HEK293 (cell line): ENCODE data around the gene CTCF.

Experiments used
- BCL6B ChIP-seq: fragments of 450-650 bp; formaldehyde crosslinking; IDR thresholded peaks from 2 replicates; pipeline ENCODE4 v1.5.1; 2017; ENCODE audit warnings: missing biosample characterization, missing genetic modification characterization
- GFI1B ChIP-seq: fragments of 450-650 bp; formaldehyde crosslinking; IDR thresholded peaks from 2 replicates; pipeline ENCODE4 v1.5.1; 2016; ENCODE audit warnings: missing biosample characterization, missing genetic modification characterization
- GLI2 ChIP-seq: fragments of 450-650 bp; formaldehyde crosslinking; IDR thresholded peaks from 2 replicates; pipeline ENCODE4; 2017; ENCODE audit warnings: missing biosample characterization, missing genetic modification characterization, low read depth, borderline replicate concordance
- MZF1 ChIP-seq: fragments of 450-650 bp; formaldehyde crosslinking; IDR thresholded peaks from 2 replicates; pipeline ENCODE4 v1.5.1; 2017; ENCODE audit warnings: missing biosample characterization, missing genetic modification characterization, borderline replicate concordance
- SALL2 ChIP-seq: fragments of 450-650 bp; formaldehyde crosslinking; IDR thresholded peaks from 2 replicates; pipeline ENCODE4 v1.5.0; 2017; ENCODE audit warnings: missing biosample characterization, mild to moderate bottlenecking, missing genetic modification characterization, borderline replicate concordance
- SCRT2 ChIP-seq: fragments of 450-650 bp; formaldehyde crosslinking; IDR thresholded peaks from 2 replicates; pipeline ENCODE4 v1.5.1; 2016; ENCODE audit warnings: missing biosample characterization, missing genetic modification characterization
- ZBTB20 ChIP-seq: fragments of 450-650 bp; formaldehyde crosslinking; IDR thresholded peaks from 2 replicates; pipeline ENCODE4 v1.5.1; 2016; ENCODE audit warnings: missing biosample characterization, missing genetic modification characterization
- ZNF169 ChIP-seq: fragments of 450-650 bp; formaldehyde crosslinking; IDR thresholded peaks from 2 replicates; pipeline ENCODE4 v1.5.1; 2016; ENCODE audit warnings: missing biosample characterization, missing genetic modification characterization
- ZNF19 ChIP-seq: fragments of 450-650 bp; formaldehyde crosslinking; IDR thresholded peaks from 2 replicates; pipeline ENCODE4; 2016; ENCODE audit warnings: missing biosample characterization, missing genetic modification characterization, low read depth
- ZNF2 ChIP-seq: fragments of 450-650 bp; formaldehyde crosslinking; IDR thresholded peaks from 2 replicates; pipeline ENCODE4 v1.5.1; 2016; ENCODE audit warnings: missing biosample characterization, missing genetic modification characterization
- ZNF280C ChIP-seq: fragments of 450-650 bp; formaldehyde crosslinking; IDR thresholded peaks from 2 replicates; pipeline ENCODE4 v1.5.1; 2016; ENCODE audit warnings: missing biosample characterization, missing genetic modification characterization
- ZNF280D ChIP-seq: fragments of 450-650 bp; formaldehyde crosslinking; IDR thresholded peaks from 2 replicates; pipeline ENCODE4 v1.5.1; 2016; ENCODE audit warnings: missing biosample characterization, missing genetic modification characterization
- ZNF350 ChIP-seq: fragments of 450-650 bp; formaldehyde crosslinking; IDR thresholded peaks from 2 replicates; pipeline ENCODE4 v1.5.0; 2017; ENCODE audit warnings: missing biosample characterization, mild to moderate bottlenecking, missing genetic modification characterization
- ZNF391 ChIP-seq: fragments of 450-650 bp; formaldehyde crosslinking; IDR thresholded peaks from 2 replicates; pipeline ENCODE4 v1.5.1; 2016; ENCODE audit warnings: low read depth, missing biosample characterization, missing genetic modification characterization, borderline replicate concordance
- ZNF404 ChIP-seq: fragments of 450-650 bp; formaldehyde crosslinking; IDR thresholded peaks from 2 replicates; pipeline ENCODE4 v1.5.1; 2017; ENCODE audit warnings: missing biosample characterization, missing genetic modification characterization
- ZNF548 ChIP-seq: fragments of 450-650 bp; formaldehyde crosslinking; IDR thresholded peaks from 2 replicates; pipeline ENCODE4 v1.5.1; 2016; ENCODE audit warnings: missing biosample characterization, missing genetic modification characterization
- ZNF561 ChIP-seq: fragments of 450-650 bp; IDR thresholded peaks from 2 replicates; pipeline ENCODE4 v1.5.1; 2018; ENCODE audit warnings: missing biosample characterization, missing genetic modification characterization, borderline replicate concordance
- ZNF571 ChIP-seq: fragments of 450-650 bp; formaldehyde crosslinking; IDR thresholded peaks from 2 replicates; pipeline ENCODE4 v1.5.0; 2017; ENCODE audit warnings: missing biosample characterization, missing genetic modification characterization
- ZNF580 ChIP-seq: fragments of 450-650 bp; formaldehyde crosslinking; IDR thresholded peaks from 2 replicates; pipeline ENCODE4 v1.5.1; 2016; ENCODE audit warnings: missing biosample characterization, missing genetic modification characterization
- ZNF624 ChIP-seq: fragments of 450-650 bp; formaldehyde crosslinking; IDR thresholded peaks from 2 replicates; pipeline ENCODE4 v1.5.1; 2017; ENCODE audit warnings: missing biosample characterization, missing genetic modification characterization
- ZNF626 ChIP-seq: fragments of 450-650 bp; sonication (Bioruptor Pico); formaldehyde crosslinking; IDR thresholded peaks from 2 replicates; pipeline ENCODE4 v1.5.1; 2018; ENCODE audit warnings: missing biosample characterization, missing genetic modification characterization, inconsistent platforms
- ZNF654 ChIP-seq: fragments of 450-650 bp; formaldehyde crosslinking; IDR thresholded peaks from 2 replicates; pipeline ENCODE4 v1.5.1; 2016; ENCODE audit warnings: low read depth, missing biosample characterization, missing genetic modification characterization
- ZNF777 ChIP-seq: fragments of 450-650 bp; formaldehyde crosslinking; IDR thresholded peaks from 2 replicates; pipeline ENCODE4 v1.5.1; 2017; ENCODE audit warnings: missing biosample characterization, missing genetic modification characterization, borderline replicate concordance
- TF ChIP-seq, protein P1 (sequence below): sonication (generic); formaldehyde crosslinking; IDR thresholded peaks from 2 replicates; pipeline ENCODE4 v1.8.1; 2022; ENCODE audit warnings: mild to moderate bottlenecking, moderate library complexity, missing genetic modification reagents
- TF ChIP-seq, protein P2 (sequence below): fragments of 450-650 bp; formaldehyde crosslinking; IDR thresholded peaks from 2 replicates; pipeline ENCODE4 v1.5.1; 2016; ENCODE audit warnings: missing biosample characterization, missing genetic modification characterization
- TF ChIP-seq, protein P3 (sequence below): fragments of 450-650 bp; formaldehyde crosslinking; IDR thresholded peaks from 2 replicates; pipeline ENCODE4 v1.5.1; 2016; ENCODE audit warnings: missing biosample characterization, missing genetic modification characterization

The CTCF gene

GRCh38 chr16:67521095-67521804, 41.1 kb upstream of the CTCF start (continued):
- TF ChIP-seq ZNF777 (tag by site-specific recombination) (no peak), BCL6B (tag by site-specific recombination) (no peak), SCRT2 (peak; percentile 53; the same call in 1 of the 2 replicates), ZNF548 (tag by site-specific recombination) (no peak), MZF1 (tag by site-specific recombination) (peak; percentile 95), ZNF654 (tag by site-specific recombination) (peak; percentile 98), ZNF280D (tag by site-specific recombination) (no peak), ZNF169 (tag by site-specific recombination) (no peak), ZNF561 (tag by site-specific recombination) (peak; percentile 67; the same call in 1 of the 2 replicates), ZBTB20 (tag by site-specific recombination) (peak; percentile 85), GFI1B (tag by site-specific recombination) (no peak), ZNF404 (tag by site-specific recombination) (no peak), SALL2 (tag by site-specific recombination) (no peak), ZNF350 (tag by site-specific recombination) (no peak), ZNF624 (tag by site-specific recombination) (no peak), ZNF571 (tag by site-specific recombination) (no peak), ZNF626 (no peak), ZNF2 (tag by site-specific recombination) (peak; percentile 91; the same call in 1 of the 2 replicates), ZNF580 (tag by site-specific recombination) (no peak), GLI2 (tag by site-specific recombination) (no peak), ZNF391 (tag by site-specific recombination) (no peak), ZNF19 (tag by site-specific recombination) (no peak), ZNF280C (tag by site-specific recombination) (no peak)
- TF ChIP-seq, protein P1, sequence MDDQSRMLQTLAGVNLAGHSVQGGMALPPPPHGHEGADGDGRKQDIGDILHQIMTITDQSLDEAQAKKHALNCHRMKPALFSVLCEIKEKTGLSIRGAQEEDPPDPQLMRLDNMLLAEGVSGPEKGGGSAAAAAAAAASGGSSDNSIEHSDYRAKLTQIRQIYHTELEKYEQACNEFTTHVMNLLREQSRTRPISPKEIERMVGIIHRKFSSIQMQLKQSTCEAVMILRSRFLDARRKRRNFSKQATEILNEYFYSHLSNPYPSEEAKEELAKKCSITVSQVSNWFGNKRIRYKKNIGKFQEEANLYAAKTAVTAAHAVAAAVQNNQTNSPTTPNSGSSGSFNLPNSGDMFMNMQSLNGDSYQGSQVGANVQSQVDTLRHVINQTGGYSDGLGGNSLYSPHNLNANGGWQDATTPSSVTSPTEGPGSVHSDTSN (CRISPR knock-in tag), result peak; percentile 41; the same call in 1 of the 2 replicates
- TF ChIP-seq, protein P2, sequence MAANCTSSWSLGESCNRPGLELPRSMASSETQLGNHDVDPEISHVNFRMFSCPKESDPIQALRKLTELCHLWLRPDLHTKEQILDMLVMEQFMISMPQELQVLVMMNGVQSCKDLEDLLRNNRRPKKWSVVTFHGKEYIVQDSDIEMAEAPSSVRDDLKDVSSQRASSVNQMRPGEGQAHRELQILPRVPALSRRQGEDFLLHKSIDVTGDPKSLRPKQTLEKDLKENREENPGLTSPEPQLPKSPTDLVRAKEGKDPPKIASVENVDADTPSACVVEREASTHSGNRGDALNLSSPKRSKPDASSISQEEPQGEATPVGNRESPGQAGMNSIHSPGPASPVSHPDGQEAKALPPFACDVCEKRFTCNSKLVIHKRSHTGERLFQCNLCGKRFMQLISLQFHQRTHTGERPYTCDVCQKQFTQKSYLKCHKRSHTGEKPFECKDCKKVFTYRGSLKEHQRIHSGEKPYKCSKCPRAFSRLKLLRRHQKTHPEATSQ (tag by site-specific recombination), result no peak
- TF ChIP-seq, protein P3, sequence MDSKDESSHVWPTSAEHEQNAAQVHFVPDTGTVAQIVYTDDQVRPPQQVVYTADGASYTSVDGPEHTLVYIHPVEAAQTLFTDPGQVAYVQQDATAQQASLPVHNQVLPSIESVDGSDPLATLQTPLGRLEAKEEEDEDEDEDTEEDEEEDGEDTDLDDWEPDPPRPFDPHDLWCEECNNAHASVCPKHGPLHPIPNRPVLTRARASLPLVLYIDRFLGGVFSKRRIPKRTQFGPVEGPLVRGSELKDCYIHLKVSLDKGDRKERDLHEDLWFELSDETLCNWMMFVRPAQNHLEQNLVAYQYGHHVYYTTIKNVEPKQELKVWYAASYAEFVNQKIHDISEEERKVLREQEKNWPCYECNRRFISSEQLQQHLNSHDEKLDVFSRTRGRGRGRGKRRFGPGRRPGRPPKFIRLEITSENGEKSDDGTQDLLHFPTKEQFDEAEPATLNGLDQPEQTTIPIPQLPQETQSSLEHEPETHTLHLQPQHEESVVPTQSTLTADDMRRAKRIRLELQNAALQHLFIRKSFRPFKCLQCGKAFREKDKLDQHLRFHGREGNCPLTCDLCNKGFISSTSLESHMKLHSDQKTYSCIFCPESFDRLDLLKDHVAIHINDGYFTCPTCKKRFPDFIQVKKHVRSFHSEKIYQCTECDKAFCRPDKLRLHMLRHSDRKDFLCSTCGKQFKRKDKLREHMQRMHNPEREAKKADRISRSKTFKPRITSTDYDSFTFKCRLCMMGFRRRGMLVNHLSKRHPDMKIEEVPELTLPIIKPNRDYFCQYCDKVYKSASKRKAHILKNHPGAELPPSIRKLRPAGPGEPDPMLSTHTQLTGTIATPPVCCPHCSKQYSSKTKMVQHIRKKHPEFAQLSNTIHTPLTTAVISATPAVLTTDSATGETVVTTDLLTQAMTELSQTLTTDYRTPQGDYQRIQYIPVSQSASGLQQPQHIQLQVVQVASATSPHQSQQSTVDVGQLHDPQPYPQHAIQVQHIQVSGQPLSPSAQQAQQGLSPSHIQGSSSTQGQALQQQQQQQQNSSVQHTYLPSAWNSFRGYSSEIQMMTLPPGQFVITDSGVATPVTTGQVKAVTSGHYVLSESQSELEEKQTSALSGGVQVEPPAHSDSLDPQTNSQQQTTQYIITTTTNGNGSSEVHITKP, result peak; percentile 84
